Choroid plexus epithelial cell (primary cell): Measurements from ENCODE around the gene PPIG.
"Not testable (repeated sequence)": the region's sequence is repeated elsewhere in the genome, so short reads cannot be mapped to it uniquely, and the experiment has no call there.

ENCODE experiments used
- DNase-seq: peaks from one replicate; pipeline ENCODE4 v3.0.0-alpha.2; 2010; ENCODE audit warnings: low read depth
- H3K4me3 ChIP-seq: 2 replicates; pipeline ENCODE4 v1.5.1; 2011; ENCODE audit warnings: low read depth, mild to moderate bottlenecking, control low read depth, low read length, moderate library complexity
- CTCF ChIP-seq: conservative IDR thresholded peaks from 2 replicates; pipeline ENCODE4 v1.5.1; 2011; ENCODE audit warnings: low read depth, mild to moderate bottlenecking, control low read depth, inconsistent platforms, low read length, moderate library complexity

The PPIG gene

DNA sequence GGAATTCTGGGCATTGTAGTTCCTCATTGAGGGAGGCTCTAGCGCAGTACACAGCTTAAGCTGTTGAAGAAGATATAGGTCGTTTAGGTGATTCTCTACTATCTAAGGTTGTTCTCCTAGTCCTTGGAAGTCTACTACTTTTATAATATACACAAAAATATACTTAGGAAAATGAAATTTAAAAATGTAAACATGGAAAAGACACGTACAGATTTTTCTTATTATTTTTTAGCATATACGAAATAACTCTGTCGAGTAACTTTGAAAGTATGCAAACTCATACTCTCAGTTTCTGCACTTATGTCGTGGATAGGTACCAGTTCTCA lies 10.2 kb upstream of the PPIG start:
- TF ChIP-seq CTCF: no peak
- no peak for DNase-seq
- H3K4me3 ChIP-seq: peak overlapping the region; percentile 84

GRCh38 chr2:169574539-169574938 lies 9.6 kb upstream of the PPIG start:
- not testable (repeated sequence) for H3K4me3 ChIP-seq, DNase-seq

DNA sequence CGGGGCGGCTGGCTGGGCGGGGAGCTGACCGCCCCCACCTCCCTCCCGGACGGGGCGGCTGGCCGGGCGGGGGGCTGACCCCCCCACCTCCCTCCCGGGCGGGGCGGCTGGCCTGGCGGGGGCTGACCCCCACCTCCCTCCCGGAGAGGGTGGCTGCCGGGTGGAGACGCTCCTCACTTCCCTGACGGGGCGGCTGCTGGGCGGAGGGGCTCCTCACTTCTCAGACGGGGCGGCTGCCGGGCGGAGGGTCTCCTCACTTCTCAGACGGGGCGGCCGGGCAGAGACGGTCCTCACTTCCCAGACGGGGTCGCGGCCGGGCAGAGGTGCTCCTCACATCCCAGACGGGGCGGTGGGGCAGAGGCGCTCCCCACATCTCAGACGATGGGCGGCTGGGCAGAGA lies 8.9 kb upstream of the PPIG start:
- not testable (repeated sequence) for H3K4me3 ChIP-seq, DNase-seq

DNA sequence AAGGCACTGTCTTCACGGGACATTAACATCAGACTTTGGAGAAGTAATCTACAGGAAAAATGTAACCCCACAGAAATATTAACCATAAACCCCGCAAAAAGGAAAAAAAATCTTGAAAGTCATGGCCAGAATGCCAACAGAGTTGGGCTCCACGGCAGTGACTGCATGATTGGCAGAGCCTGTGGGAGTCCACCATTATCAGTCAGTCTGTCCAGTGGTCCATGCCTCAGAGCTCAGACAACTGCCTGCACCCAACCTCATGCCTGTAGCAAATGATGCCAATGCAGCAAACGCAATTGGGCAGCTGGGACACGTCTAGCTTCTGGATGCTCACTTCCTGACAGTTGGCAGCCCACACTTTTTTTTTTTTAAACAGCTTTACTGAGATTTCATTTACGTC lies 5.1 kb upstream of the PPIG start:
- DNase-seq: no peak
- TF ChIP-seq CTCF: no peak
- H3K4me3 ChIP-seq: no peak overlapping the region

DNA sequence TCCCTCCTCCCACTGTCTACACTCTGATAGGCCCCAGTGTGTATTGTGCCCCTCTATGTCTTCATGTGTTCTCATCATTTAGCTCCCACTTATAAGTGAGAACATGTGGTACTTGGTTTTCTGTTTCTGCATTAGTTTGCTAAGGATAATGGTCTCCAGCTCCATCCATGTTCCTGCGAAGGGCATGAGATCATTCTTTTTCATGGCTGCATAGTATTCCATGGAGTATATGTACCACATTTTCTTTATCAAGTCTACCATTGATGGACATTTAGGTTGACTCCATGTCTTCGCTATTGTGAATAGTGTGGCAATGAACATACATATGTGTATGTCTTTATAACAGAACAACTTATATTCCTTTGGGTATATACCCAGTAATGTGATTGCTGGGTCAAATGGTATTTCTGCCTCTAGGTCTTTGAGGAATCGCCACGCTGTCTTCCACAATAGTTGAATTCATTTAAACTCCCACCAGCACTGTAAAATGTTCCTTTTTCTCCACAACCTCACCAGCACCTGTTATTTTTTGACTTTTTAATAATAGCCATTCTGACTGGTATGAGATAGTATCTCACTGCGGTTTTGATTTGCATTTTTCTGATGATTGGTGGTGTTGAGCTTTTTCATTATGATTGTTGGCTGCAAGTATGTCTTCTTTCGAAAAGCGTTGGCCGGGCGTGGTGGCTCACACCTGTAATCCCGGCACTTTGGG lies 1.4 kb upstream of the PPIG start:
- H3K4me3 ChIP-seq, DNase-seq: not testable (repeated sequence)

- H3K4me3 ChIP-seq: no peak overlapping the region
- no peak for TF ChIP-seq CTCF
Measured at GRCh38 chr2:169583518-169583917, 633 bp upstream of the PPIG start.

GRCh38 chr2:169585673-169586072 lies 1.5 kb downstream of the PPIG start:
- peak overlapping the region; percentile 98 for H3K4me3 ChIP-seq
- no peak for DNase-seq
- TF ChIP-seq CTCF: no peak

More at GRCh38 chr2:169583518-169583917, 633 bp upstream of the PPIG start:
- DNase-seq: no peak

GRCh38 chr2:169590804-169591203 lies 6.7 kb downstream of the PPIG start:
- TF ChIP-seq CTCF: no peak
- H3K4me3 ChIP-seq: no peak overlapping the region
- no peak for DNase-seq

- DNase-seq, H3K4me3 ChIP-seq: not testable (repeated sequence)
Measured at GRCh38 chr2:169596546-169596945, 12.4 kb downstream of the PPIG start.
